Ramos (cell line): ENCODE measurements around the gene EPS15.

ENCODE experiments used
- in situ Hi-C: fragments of 300-500 bp; cut with MboI; formaldehyde crosslinking; loops from one replicate; pipeline ENCODE4 v1.14.3; 2022; ENCODE audit warnings: low sequenced_read_pairs; ENCODE audit not compliant: unreplicated experiment

The EPS15 gene

DNA sequence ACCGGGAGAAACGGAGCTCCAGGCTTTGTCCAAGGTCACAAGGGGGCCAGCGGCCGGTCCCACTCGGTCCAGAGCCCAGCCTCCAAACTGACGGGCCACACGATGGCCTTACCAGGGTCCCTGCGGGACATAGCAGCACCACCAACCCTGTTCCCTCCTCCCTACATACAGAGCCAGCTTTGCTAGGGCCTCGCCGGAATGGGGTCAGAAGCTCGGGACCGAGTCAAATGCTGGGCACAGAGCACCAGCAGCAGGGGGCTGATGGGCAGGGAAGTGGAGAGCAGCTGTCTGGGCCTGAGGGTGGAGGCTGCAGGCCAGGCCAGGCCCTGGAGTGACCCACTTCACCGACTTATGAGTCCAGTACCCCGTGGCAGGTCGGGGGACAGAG is 173.8 kb downstream of the EPS15 start:
- in situ Hi-C loops, result no loop called here

DNA sequence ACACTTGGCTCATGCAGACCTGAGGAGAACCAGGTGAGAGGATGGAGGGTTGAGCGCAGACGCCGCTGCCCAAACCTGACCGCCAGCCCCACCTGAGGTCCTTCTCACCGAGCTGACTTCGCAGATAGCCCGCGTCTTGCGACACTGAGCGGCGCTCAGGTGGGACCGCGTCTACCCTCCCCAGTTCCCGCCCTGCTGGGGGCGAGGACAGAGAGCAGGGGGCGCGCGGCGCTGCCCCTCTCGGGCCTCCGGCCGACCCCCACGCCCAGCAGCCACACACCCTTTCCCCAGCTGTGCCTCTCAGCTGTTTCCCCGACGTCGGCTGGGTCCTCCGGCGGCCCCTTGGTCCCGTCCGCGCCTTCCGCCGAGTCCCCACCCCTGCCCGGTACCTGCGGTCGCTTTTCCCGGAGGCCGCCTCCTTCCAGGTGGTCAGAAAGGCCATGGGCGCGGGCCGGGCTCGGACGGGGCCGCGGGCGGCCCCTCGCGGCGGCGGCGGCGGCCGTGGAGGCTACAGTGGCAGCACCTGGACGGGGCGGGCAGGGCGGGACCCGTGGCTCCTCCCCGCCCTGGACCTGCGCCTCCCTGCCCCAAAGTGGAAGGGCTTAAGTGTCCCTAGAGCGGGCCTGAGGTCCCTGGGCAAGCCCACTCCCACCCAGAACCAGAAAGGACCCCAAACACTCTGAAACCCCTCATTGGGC is 174.3 kb downstream of the EPS15 start:
- in situ Hi-C loops, result no loop called here

DNA sequence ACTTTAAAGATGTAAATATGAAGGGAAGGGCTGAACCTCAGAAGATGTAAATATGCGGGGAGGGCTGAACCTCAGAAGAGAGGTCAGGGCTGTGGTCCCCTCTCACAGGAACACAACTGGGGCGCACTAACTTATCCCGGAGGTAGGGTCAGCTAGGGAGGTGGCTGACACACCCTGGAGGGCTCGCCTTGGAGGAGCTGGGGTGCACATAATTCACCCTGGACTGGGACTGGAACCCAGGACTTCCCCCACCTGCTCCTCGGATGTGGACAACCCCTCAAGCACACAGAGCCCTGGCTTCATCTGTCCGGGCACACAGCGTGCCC is 174.8 kb downstream of the EPS15 start:
- in situ Hi-C loops, result no loop called here

DNA sequence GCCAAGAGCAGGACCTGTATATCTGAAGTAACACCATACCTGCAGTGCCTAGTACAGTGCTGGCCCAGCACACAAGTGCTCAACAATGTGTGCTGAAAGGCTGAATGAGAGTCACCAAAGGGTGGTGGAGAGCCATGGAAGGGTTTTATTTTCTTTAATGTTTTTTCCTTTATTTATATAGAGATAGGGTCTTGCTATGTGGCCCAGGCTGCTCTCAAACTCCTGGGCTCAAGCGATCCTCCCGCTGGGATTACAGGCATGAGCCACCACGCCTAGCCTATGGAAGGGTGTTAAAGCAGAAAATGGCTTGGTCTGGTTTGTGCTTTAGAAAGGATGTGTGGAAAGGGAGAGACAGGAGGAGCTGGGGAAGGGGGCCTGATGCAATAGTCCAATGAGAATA is 175.4 kb downstream of the EPS15 start:
- in situ Hi-C loops, result no loop called here

DNA sequence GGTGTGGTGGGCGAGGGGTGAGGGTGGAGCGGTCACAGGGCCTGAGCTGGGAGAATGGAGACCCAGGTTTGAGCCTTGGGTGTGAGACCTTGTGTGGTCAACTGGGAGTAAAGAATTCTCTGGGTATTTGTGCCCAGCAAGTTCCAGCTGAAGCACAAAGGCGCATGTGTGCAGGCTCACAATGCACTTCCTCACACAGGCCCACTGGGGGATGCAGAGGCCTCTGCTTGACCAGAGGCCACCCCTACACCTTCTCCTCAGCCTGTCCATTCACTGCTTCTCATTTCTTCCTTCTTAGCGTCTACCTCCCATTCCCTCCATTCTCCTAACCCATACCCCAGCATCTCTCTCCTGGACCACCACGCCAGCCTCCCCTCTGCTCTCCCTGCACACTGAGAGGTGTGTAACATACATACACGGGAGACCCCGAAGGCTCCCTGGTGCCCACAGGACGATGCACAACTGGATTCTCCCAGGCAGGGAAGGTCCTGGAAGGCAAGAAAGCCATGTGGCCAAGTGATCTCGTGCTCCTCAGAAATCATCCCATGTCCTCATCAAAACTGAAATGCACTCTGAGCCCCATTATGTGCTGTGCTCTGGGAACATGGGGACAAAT is 176.4 kb downstream of the EPS15 start:
- in situ Hi-C loops, result no loop called here

DNA sequence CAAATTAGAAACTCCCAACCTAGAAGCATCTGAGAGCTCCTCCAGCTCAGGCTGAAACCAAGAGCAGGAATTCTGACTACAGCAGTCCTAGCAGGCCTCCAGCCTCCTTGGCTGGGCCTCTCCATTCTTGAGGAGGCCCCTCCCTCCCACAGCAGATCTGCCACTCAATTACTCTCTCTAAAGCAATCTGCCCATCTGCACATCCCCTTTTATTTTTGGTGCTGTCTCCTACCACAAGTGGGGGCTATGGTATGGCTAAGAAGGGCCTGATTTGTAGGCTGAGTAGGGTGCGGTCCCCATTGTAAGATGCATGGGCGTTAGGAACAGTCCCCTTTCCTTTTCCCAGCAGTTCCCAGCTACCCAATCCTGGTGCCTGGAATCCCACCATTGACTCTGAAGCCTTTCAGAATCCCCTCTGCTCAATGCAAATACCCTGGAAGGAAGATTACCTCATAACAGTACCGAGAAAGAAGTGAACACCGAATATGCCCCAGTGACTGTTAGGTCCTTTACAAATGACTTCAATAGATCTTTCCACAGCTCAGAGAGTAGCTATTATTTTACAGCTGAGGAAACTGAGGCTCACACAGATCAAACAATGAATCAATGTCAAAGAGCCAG is 177.1 kb downstream of the EPS15 start:
- in situ Hi-C loops, result no loop called here

DNA sequence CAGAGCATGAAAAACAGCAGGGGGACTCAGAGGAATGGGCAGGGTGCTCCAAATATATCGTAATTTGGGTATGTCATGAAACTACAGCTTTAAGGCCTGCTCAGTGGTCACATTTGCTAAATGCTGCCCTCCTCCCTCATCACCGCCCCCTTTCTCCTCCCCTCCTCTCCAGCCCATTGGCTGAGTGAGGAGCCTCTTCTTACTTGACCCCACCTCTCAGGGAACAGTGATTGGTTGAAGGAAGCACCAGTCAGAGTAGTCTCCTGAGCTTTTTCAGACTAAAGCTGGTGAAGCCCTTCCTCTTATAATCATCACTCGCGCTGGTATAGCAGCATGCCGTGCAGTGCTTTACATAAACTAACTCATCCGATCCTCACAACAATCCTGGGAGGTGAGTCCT is 178.7 kb downstream of the EPS15 start:
- in situ Hi-C loops, result no loop called here

DNA sequence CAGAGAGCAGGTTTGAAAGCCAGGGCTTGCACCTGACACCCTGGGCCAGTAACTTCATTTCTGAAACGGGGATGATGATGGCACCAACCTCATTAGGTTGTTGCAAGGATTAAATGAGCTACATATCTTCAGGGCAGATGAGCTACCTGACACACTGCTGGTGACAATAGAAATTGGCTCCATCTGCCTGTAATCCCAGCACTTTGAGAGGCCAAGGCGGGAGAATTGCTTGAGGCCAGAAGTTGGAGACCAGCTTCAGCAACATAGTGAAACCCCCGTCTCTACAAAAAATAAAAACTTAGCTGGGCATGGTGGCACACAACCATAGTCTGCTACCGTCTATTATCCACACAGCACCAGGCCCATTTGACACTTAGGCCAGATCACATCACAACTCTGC is 182.4 kb downstream of the EPS15 start:
- in situ Hi-C loops, result no loop called here

DNA sequence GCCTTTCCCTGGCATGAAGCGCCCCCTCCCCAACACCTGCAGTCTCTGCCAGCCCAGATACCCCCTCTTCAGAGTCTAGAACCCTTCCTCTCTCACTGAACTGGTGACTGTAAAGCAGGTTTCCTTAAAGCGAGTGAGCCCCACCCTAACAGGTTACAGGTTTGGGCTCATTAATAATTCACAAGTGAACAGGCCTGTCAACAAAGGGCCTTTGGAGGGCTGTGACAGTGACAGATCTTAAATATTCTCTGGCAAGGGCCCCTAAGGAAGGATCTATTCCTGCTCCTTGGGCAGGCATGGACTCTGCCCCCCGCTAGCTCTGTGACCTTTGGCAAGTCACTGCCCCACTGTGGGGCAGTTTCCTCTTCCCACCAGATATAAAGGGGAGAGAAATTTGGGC is 183.1 kb downstream of the EPS15 start:
- in situ Hi-C loops, result no loop called here

DNA sequence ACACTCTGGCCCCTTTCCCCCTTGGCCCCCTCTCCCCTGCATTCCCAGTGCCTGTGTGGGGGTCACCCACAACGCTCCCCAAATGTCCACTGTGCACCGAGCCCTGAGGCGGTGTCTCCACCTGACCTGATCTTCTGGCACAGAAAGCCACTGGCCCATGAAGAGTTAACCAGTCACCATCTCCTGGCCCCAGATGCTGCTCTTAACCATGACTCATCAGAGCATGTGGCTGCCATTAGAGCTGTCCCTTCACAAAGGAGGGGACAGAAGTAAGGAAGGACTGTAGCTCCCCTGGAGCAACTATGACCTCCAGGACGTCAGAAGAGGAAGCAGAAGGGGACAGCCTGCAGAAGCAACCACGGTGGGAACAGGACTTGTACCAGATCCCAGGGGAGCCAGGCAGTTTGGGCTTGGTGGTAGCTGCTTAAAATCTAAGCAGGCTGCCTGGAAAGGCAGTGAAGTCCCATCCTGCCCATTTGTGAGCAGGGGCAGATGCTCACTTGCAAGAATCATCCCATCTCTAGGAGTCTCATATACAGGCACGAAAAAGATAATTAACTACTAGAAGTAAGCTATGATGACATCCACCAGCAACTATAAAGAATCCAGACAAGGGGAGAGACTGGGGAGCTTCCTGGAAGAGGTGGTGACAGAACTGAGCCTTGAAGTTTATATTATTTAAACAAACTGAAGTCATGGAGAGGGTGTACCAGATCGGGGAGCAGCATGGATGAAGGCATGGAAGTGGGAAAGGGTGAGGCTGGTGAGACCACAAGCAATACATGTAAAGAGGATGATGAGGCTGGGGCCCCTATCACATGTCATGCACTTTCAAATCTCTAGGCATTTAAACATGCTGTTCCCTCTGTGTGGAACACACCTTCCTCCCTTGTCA is 187.6 kb downstream of the EPS15 start:
- in situ Hi-C loops, result no loop called here

DNA sequence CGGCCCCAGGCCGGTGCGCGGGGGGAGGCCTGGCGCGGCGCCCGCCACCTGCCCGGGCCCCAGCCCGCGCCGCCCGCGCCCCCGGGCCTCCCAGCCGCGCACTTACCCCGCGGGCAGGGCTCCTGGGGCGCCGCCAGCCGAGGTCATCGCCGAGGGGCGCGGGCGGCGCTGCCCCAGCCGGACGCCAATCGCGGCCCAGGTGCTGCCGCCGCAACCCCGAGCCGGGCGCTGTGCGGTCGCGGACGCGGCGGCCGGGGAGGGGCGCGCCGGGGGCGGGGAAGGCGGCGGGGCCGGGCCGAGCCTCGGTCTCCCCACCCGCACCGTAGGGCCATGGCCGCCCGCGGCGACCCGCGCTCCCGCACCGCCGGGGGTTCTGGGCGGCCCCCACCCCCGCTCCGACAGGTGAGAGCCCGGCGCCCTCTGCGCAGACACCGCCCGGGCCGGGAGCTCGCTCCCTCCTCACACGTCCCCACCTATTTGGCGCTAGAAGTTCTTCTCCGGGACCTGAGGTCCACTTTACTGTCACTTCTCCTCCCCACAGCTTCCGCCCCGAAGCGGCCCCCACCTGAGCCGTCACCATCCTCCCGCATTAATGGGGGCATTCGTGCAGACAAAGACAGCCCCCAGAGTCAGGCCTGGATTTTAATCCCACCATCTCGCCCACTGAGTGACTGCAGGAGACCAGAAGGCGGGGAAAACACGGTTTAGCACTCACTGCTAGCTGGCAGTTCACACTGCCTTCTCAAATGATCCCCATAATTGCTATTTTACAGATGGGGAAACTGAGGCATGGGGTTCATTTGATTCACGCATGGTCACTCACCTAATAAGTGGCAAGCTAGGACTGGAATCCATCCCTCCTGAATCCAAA is 188.5 kb downstream of the EPS15 start, which contains the start of gene TTC39A:
TTC39A (minus strand) TSS at position 232 of the 871 bp plus-strand sequence; CDS start at position 147, 85 bp downstream.
- in situ Hi-C loops, result no loop called here

DNA sequence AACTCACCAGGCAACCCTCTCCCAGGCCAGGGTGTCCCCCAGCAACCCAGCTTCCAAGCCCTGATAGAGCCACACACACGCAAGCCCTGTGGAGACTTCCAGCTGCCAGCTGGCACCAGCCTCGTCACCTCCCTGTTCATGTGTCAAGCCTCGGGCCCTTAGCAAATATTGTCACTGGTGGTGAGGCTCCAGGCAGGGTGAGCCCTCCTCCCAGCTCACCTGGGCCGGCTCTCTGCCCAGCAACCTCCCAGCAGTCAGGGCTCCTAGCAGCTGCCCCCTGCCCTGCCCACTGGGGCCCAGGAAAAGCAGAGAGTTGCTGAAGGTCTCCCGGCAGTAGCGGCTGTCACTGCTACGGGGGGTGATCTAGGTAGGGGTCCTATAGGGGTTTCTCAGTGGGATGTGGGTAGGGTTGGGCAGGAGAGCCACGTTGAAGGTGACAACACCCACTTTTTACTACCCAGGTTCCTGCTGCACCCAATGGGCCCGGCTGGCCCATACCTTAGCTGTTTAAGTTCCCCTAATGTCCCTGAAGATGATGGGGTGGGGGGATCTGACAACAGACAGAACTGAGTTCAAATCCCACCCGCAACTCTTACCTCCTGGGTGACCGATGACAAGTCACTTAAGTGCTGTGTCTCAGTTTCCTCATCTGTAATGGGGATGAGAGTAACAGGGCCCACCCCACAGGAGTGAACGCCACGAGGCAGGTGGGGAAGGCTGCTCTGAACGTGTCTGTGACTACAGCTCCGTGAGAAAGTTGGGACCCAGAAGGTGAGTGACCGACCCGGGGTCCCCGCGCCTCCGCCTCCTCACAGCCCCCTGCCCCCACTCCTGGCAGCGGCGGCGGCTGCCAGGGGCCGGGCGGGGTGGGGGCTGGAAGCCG is 189.4 kb downstream of the EPS15 start:
- in situ Hi-C loops, result no loop called here

DNA sequence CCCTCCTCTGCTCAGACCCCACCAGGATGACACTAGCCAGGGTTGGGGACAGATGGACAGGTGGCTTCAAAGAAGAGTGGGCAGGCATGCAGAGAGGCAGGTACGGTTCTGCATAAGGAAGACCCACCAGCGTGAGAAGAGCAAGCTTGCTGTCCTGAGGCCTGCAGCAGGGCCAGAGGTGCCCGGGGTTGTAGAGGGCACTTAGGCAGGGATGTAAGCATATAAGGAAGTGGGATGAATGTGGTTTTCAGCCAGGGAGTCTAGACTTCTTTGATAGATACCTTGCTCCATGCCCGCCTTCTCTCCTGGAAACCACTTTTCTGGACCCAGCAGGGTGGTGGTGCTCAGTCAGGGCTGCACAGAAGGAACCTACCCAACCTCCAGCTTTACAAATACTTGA is 190.1 kb downstream of the EPS15 start:
- in situ Hi-C loops, result no loop called here

DNA sequence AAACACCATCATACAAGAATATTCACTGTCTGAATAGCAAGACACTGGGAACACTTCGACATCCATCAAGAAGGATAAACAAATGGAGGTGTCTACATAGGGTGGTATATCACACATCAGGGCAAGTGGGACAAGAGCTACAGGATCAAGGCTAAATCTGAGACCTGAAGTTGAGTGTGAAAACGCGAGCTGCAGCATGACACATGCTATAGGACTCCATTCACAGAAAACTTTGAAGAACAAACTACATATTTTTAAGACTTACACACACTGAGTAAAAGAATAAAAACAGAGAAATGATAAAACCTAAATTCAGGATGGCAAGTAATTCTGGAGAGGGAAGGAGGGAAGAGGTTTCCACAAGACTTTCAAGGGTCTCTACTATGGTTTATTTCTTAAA is 190.8 kb downstream of the EPS15 start:
- in situ Hi-C loops, result no loop called here

DNA sequence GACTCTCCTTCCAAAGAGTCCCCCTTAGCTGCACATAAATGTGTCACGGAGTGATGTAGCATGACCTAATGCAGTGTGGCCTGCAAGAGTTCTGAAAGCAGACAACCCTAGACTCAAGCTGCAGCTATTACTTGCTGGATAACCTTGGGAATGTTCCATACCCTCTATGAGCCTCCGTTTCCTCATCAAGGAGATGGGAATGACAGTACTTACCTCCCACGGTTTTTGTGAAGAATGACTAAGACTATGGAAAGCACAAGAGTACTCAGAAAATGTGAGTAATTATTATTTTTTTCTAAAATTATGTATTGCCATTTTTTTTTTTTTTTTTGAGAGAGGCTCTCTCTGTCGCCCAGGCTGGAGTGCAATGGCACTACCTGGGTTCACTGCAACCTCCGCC is 191.7 kb downstream of the EPS15 start:
- in situ Hi-C loops, result no loop called here

DNA sequence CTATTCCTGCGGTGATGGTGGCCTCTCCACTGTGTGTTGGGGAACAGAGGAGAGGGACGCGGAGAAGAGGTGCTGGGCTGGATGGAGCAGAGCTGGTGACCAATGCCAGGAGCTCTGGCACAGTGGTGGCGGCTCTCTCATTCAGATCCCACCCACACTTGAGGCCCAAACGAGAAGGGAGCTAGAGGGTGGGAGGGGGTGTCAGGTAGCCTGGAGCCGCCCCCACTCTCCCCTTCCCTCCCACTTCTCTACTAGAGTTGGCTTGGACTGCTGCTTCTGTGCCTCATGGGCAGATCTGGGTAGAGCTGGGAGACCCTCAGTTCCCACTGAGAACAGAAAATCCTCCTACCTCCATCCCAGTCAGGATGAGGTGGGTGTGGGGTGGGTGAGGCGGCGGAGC is 192.2 kb downstream of the EPS15 start:
- in situ Hi-C loops, result no loop called here

DNA sequence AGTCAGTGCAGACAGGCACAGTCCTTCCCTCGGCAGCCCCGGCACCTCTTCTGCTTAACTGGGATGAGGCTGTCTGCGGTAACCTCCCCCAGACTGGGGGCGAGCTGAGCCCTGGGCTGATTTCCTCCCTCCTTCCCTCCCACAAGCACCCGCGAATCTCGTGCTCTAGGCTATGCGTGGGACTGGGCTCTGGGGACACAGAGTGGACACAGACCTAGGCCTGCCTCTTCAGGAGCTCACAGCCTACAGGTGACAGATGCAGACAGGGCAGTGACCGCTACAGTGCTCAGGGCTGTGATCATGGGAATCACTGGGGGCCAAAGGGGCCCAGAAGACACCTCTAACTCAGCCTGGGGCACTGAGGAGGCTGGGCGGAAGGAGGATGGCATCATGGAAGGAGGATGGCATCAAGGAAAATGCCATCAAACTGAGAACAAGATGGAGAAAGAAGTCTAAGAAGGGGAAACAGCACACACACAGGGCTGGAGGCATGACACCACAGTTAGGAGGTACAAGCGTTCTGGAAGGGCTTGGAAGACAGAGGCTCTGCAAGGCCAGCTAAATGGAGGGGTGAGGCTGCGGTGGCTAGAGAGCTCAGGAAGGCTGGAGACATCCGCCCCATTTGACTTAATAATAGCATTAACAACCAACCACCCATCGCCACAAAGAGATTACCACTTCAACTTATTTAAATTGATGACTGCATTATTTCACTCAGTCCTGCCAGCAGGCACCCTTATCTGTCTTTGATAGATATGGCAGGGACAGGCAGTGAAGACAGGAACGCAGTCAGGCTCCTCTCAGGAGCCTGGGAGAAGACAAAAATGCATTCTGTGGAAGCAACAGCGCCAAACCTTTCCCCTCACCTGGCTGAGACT is 192.9 kb downstream of the EPS15 start:
- in situ Hi-C loops, result no loop called here

DNA sequence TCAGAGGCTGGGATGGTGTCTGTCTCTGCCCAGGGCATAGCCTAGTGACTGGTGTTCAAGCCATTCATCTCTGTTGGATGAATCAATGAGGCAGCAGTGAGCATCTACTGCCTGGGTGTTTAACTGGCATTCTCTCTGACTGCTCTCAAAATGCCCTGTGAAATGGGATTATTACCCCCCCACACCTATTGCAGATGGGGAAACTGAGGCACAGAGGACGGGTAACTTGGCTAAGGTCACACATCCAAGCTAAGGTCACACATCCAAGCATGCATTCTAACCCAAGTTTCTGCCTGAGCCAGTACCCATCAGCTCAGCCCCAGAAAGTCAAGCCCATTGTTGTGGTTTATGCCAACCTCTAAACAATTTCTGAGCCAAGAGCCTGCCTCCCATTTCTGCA is 193.7 kb downstream of the EPS15 start:
- in situ Hi-C loops, result no loop called here
